ENCODE measurements around the gene SEMA6D. TPM values are rescaled to one million over a fixed set of nuclear protein-coding genes. Genes with fewer than 3 reads are reported as not detected.

The SEMA6D gene
- total and polyA plus RNA-seq, 2 donors (not counting 3 experiments of a cell fraction or from before 2014, with no cell fraction given) = 16.3 to 22.5 TPM

DNA sequence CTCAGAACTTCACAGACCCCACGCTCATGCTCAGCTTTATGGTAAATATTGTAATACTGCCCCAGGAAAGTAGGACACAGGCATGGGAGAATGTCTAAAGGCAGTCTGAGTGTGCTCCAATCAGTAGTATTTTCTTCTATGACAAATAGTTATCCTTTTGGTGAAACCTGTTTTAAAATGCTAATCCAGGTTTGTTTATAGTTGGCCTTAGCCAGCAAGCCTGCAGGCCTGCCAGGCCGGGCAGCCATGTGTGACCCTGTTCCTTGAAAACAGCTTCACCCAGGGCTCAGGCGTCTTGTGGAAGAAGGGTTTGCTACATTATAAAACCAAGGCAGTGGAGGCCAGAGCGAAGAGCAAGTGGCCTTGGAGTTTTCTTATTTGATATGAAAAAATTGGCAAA, 104.7 kb downstream of the SEMA6D start:
- ChIA-PET POLR2A (no interaction called here), CTCF (interaction anchor here (1.5 kb wide), 1 partner anchor 110 kb away, joined by 4 read pairs; no protein-coding TSS in a partner anchor)
- DNase-seq (ENCODE audit: low read depth, low spot score) (no peak), FAIRE-seq (no peak)
- BruUV-seq (replicated peaks) = no TSS peak
- Histone ChIP-seq H2AFZ (ENCODE audit: low read depth, low read length) (no peak overlapping the region), H3K9ac (replicated peaks; ENCODE audit: extremely low read depth, insufficient read depth, low read length) (no peak overlapping the region), H4K20me1 (replicated peaks; ENCODE audit: control insufficient read depth, extremely low read depth, insufficient read depth, low read length) (no peaks in the 10 kb centered on the region), H3K36me3 (ENCODE audit: control insufficient read depth in 2 of 2, extremely low read depth in 1 of 2, insufficient read depth in 2 of 2, low read length in 2 of 2) (no peaks in the 10 kb centered on the region), H3K4me1 (ENCODE audit: control insufficient read depth, extremely low read depth, insufficient read depth, low read length) (no peaks in the 10 kb centered on the region), H3K9me3 (replicated peaks; ENCODE audit: control insufficient read depth, insufficient read depth, low read length) (no peaks in the 10 kb centered on the region), H3K27ac (ENCODE audit: insufficient read depth, low read depth, low read length) (no peak overlapping the region), H3K4me3 (replicated peaks in 1 of 3; ENCODE audit: insufficient read depth in 1 of 3, low read depth in 1 of 3, low read length in 3 of 3) (no peak overlapping the region), H3K4me2 (ENCODE audit: insufficient read depth, low read length) (no peak overlapping the region), H3K79me2 (ENCODE audit: control insufficient read depth, insufficient read depth, low read length) (no peaks in the 10 kb centered on the region), H3K9me1 (replicated peaks; ENCODE audit: control insufficient read depth, extremely low read depth, insufficient read depth, low read length) (no peaks in the 10 kb centered on the region), H3K27me3 (ENCODE audit: control insufficient read depth in 2 of 2, insufficient read depth in 2 of 2, low read length in 2 of 2) (peaks cover 0 to 9% of the 10 kb centered on the region in 2 experiments)
- TF ChIP-seq, protein P1, sequence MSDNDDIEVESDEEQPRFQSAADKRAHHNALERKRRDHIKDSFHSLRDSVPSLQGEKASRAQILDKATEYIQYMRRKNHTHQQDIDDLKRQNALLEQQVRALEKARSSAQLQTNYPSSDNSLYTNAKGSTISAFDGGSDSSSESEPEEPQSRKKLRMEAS (IDR thresholded peaks at IDR 0.05; ENCODE audit: insufficient read depth, insufficient read length) = no peak
- TF ChIP-seq MYC (IDR thresholded peaks at IDR 0.05; ENCODE audit: low read depth, low read length) = no peak
- no peak for TF ChIP-seq POLR2AphosphoS5 (IDR thresholded peaks at IDR 0.05; ENCODE audit: insufficient read depth, low read depth, low read length)
- TF ChIP-seq, protein P2, sequence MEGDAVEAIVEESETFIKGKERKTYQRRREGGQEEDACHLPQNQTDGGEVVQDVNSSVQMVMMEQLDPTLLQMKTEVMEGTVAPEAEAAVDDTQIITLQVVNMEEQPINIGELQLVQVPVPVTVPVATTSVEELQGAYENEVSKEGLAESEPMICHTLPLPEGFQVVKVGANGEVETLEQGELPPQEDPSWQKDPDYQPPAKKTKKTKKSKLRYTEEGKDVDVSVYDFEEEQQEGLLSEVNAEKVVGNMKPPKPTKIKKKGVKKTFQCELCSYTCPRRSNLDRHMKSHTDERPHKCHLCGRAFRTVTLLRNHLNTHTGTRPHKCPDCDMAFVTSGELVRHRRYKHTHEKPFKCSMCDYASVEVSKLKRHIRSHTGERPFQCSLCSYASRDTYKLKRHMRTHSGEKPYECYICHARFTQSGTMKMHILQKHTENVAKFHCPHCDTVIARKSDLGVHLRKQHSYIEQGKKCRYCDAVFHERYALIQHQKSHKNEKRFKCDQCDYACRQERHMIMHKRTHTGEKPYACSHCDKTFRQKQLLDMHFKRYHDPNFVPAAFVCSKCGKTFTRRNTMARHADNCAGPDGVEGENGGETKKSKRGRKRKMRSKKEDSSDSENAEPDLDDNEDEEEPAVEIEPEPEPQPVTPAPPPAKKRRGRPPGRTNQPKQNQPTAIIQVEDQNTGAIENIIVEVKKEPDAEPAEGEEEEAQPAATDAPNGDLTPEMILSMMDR (IDR thresholded peaks at IDR 0.05; ENCODE audit: extremely low read depth in 1 of 2, insufficient read depth in 1 of 2, low read depth in 1 of 2, low read length in 2 of 2) = no peak
- no peak for TF ChIP-seq EZH2 (IDR thresholded peaks at IDR 0.05; ENCODE audit: borderline replicate concordance, low read depth, low read length, severe bottlenecking)
- TF ChIP-seq JUN (IDR thresholded peaks at IDR 0.05; ENCODE audit: borderline replicate concordance, insufficient read depth, insufficient read length, low read depth) = no peak
- no peak for TF ChIP-seq GATA2 (IDR thresholded peaks at IDR 0.05; ENCODE audit: insufficient read depth, insufficient read length, low read depth, low read length)
- TF ChIP-seq POLR2A (IDR thresholded peaks at IDR 0.05; ENCODE audit: low read depth, low read length) = no peak
- TF ChIP-seq FOS (IDR thresholded peaks at IDR 0.05; ENCODE audit: borderline replicate concordance, insufficient read depth, low read length) = no peak
- intact Hi-C loops (cut with micrococcal nuclease) (no loop called here), dilution Hi-C loops (cut with MboI; ENCODE audit: extremely low pct_ligation_motif_present, low sequenced_read_pairs) (no loop called here)

Measured in endothelial cell of umbilical vein (primary cell).